Stimulated activated CD8-positive, alpha-beta memory T cell treated with anti-CD3 and anti-CD28 coated beads, Interleukin-7, amount 100 ng/mL, for 1 hour (primary cell): ENCODE results near the gene REG3A.

Source experiments
- DNase-seq, 2 donors: peaks; one replicate each; pipeline ENCODE4 v3.0.0-alpha.2; 2020; ENCODE audit warnings: low read depth in 2 of 2

Gene REG3A

DNA sequence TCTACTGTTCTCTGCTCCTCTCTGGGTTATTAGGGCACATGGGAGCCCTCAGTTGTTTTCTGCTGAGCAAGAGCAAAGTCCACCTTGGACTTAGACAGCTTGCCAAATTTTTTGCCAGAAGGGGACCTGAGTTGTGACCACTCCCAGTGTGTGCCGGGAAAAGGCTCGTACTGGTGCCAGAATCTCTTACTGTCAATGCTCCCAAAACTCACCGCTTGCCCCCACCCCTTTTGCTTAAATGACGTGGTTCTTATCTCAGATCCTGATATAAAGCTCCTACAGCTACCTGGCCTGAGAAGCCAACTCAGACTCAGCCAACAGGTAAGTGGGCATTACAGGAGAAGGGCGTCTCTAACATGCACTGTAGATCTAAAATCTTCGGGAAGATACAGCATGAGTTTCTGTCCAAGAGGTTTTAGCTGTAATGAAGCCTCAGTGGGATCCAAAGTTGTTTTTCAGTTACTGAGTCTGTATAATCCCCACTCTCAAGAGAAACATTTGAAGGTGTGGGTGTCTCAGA lies 39.3 kb downstream of the REG3A start, which contains the start of gene REG1A:
Gene REG1A (plus strand): TSS at position 295 of the 520 bp plus-strand sequence. CDS start 374 bp downstream, outside the sequence.
- DNase-seq = no peak

DNA sequence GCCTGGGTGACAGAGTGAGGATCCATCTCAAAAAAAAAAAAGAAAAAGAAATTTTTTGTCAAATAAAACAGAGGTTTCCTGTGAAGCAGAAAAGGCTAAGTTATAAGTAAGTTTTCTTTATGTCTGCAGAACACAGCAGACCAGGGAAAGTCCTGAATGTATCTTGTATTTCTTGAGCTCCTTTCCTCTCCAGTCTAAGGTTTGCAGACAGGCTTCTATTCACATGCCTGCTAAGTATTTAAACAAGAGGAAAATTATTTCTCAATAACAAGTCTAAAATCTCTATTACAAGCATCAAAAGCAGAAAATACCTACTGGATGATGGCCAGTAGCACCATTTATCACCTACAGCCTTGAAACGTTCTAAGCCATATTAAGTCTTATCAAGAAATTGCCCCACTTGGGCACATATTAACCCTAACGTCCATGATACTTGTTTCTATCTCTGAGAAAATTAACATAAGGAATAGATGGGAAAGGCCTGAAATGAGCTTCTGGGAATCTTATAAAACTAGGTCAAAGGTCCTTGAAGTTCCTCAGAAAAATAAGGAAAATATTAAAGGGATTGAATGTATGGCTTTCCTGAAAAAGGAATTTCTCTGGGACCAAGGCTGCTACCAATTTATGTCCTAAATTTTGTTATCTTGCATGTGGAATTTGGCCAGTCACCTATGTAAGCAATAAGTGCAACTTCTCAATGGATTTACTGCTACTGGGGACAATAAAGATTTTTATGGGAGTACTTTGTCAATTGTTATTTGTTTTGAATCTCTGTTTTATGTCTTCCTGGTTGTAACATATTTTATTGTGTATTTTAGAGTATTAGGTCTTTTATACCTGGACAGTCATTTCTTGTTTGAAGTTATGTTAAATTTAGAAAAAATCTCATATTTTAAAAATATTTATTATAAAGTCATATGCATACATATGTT lies 42.3 kb downstream of the REG3A start:
- DNase-seq = no peak

DNA sequence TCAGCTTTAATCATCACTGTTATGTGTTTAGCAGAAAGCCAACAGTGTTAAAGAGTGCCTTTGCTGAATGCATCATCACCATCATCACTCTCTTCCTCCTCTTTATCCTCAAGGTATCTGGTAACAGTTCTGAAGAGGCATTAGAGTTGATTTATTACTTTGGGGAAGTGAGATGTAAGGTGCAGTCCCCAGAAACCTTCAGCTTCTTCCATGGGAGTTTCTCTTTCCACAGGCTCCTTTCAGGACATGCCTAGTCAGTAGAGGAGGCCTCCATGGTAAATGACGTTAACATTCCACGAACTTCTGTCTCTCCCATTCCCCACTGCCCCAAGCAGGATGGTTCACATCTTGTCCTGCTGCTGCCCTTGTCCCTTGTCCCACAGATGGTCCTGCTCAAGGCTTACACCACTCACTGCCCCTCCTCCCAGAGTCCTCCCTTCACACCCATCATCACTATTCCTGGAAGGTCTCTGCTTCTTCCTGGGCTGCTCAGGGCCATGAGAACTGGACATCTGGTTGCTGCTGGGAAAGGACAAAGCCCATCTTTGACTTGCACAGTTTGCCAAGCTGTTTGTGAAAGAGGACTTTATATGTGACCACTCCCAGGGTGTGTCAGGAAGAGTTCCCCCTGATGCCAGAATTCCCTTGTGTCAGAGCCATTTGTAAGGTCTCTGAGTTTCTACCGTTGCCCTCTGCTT lies 44.6 kb downstream of the REG3A start:
- no peak for DNase-seq

DNA sequence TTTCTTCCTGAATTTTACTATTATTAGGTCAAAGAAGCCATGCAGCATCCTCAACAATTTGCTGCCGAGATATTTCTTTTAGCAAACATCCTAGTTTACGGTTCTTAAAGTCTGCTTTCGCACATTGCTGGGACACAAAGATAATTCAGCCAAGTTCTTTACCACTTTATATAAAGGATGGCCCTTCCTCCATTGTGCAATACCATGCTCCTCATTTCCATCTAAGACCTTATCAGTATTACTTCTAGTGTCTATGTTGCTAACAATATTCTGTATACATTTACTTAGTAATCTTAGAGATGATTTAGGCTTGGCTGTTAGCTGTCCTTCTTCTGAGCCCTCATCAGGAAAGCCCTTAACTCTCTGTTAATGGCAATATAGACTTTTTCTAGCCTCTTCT lies 47.3 kb downstream of the REG3A start:
- DNase-seq = no peak
